NCI-H187 (cell line): ENCODE measurements around the gene UBR7.
A peak's percentile ranks its signal among the peaks of the same experiment; 100 is the strongest.
"Not testable (repeated sequence)": the region's sequence is repeated elsewhere in the genome, so short reads cannot be mapped to it uniquely, and the experiment has no call there.

ENCODE experiments used
- DNase-seq, 2 experiments: peaks; one replicate each; lab custom pipeline; 2025; lab: John Stamatoyannopoulos, UW

The UBR7 gene

GRCh38 chr14:93206793-93207467 lies at the start of gene UBR7, which contains the start of gene GON7:
Gene UBR7, plus strand, starts transcription at chr14:93207256. Its CDS starts 36 bp downstream, at chr14:93207292.
Gene GON7, minus strand, starts transcription at chr14:93207065. Its CDS starts 28 bp downstream, at chr14:93207037.
- peak; percentile 97 for DNase-seq

GRCh38 chr14:93158349-93158748 lies 48.7 kb upstream of the UBR7 start:
- DNase-seq = not testable (repeated sequence)

- not testable (repeated sequence) for DNase-seq
Measured at GRCh38 chr14:93159625-93160352, 47.3 kb upstream of the UBR7 start.

GRCh38 chr14:93160353-93160801 lies 46.7 kb upstream of the UBR7 start:
- no peak for DNase-seq

GRCh38 chr14:93161411-93161940 lies 45.6 kb upstream of the UBR7 start:
- DNase-seq = no peak

- DNase-seq = no peak
Measured at GRCh38 chr14:93163564-93163963, 43.5 kb upstream of the UBR7 start.

- DNase-seq = not testable (repeated sequence)
Measured at GRCh38 chr14:93165271-93166265, 41.5 kb upstream of the UBR7 start.

GRCh38 chr14:93168610-93169009 lies 38.4 kb upstream of the UBR7 start:
- DNase-seq = not testable (repeated sequence)

- not testable (repeated sequence) for DNase-seq
Measured at GRCh38 chr14:93169619-93170018, 37.4 kb upstream of the UBR7 start.

- DNase-seq = not testable (repeated sequence)
Measured at GRCh38 chr14:93170141-93170540, 36.9 kb upstream of the UBR7 start.

- no peak for DNase-seq
Measured at GRCh38 chr14:93171376-93171775, 35.7 kb upstream of the UBR7 start.

- no peak for DNase-seq
Measured at GRCh38 chr14:93173943-93174395, 33.1 kb upstream of the UBR7 start.

GRCh38 chr14:93174731-93175130 lies 32.3 kb upstream of the UBR7 start:
- DNase-seq = not testable (repeated sequence)

GRCh38 chr14:93175492-93175891 lies 31.6 kb upstream of the UBR7 start:
- no peak for DNase-seq

- no peak for DNase-seq
Measured at GRCh38 chr14:93183596-93184317, 23.3 kb upstream of the UBR7 start.

- DNase-seq = peak; percentile 63 to 84
Measured at GRCh38 chr14:93184391-93185348, 22.4 kb upstream of the UBR7 start, which contains the start of the genes LYSET and MOAP1. Gene LYSET, plus strand, starts transcription at chr14:93185317. Its CDS starts 89 bp downstream, at chr14:93185406. Gene MOAP1, minus strand, starts transcription at chr14:93184897. Its CDS starts 655 bp downstream, at chr14:93184242.

- DNase-seq = no peak
Measured at GRCh38 chr14:93185349-93185720, 21.7 kb upstream of the UBR7 start.

GRCh38 chr14:93186466-93186865 lies 20.6 kb upstream of the UBR7 start:
- no peak for DNase-seq

GRCh38 chr14:93186956-93187355 lies 20.1 kb upstream of the UBR7 start:
- DNase-seq = no peak
